Mesenchymal stem cell (in vitro differentiated cells and primary cell): ENCODE data around the gene ABHD13. TPM values are rescaled to one million over a fixed set of nuclear protein-coding genes. Genes with fewer than 3 reads are reported as not detected.

Experiments
- DNase-seq: peaks from one replicate; pipeline ENCODE4 v3.0.0-alpha.2; 2013
- H2AFZ ChIP-seq: one replicate; pipeline ENCODE4 v1.6.1; 2013; ENCODE audit warnings: low read depth, mild to moderate bottlenecking, control low read depth, inconsistent platforms, low read length, moderate library complexity
- H2AK5ac ChIP-seq: 2 replicates; pipeline ENCODE4 v1.6.1; 2013; ENCODE audit warnings: low read length, moderate library complexity, mild to moderate bottlenecking, inconsistent platforms; ENCODE audit not compliant: severe bottlenecking
- H2BK120ac ChIP-seq: one replicate; pipeline ENCODE4 v1.6.1; 2013; ENCODE audit warnings: low read depth, mild to moderate bottlenecking, inconsistent platforms, low read length, moderate library complexity
- H2BK12ac ChIP-seq, 2 experiments: one replicate each; pipeline ENCODE4 v1.6.1; 2013; ENCODE audit warnings: inconsistent platforms in 2 of 2, low read length in 2 of 2, mild to moderate bottlenecking in 2 of 2, moderate library complexity in 2 of 2, control low read depth in 1 of 2
- H2BK15ac ChIP-seq: one replicate; pipeline ENCODE4 v1.6.1; 2013; ENCODE audit warnings: mild to moderate bottlenecking, low read depth, inconsistent platforms; ENCODE audit not compliant: poor library complexity, severe bottlenecking
- H2BK5ac ChIP-seq: 2 replicates; pipeline ENCODE4 v1.6.1; 2013; ENCODE audit warnings: low read depth, mild to moderate bottlenecking, low read length, control low read depth, inconsistent platforms; ENCODE audit not compliant: poor library complexity, severe bottlenecking
- H3K14ac ChIP-seq, 2 experiments: one replicate each; pipeline ENCODE4 v1.6.1; 2013; ENCODE audit warnings: inconsistent platforms in 2 of 2, low read length in 2 of 2, control low read depth in 1 of 2, mild to moderate bottlenecking in 1 of 2, moderate library complexity in 1 of 2
- H3K18ac ChIP-seq, 2 experiments: one replicate each; pipeline ENCODE4 v1.6.1; 2013; ENCODE audit warnings: inconsistent platforms in 2 of 2, low read length in 2 of 2, control low read depth in 1 of 2, low read depth in 1 of 2, mild to moderate bottlenecking in 1 of 2
- H3K23ac ChIP-seq, 2 experiments: one replicate each; pipeline ENCODE4 v1.6.1; 2013; ENCODE audit warnings: inconsistent platforms in 2 of 2, low read length in 2 of 2, mild to moderate bottlenecking in 2 of 2, moderate library complexity in 2 of 2, control low read depth in 1 of 2
- H3K27ac ChIP-seq: 2 replicates; pipeline ENCODE4 v1.5.1; 2013; ENCODE audit warnings: mild to moderate bottlenecking, moderate library complexity, low read length, control low read depth, inconsistent platforms; ENCODE audit not compliant: poor library complexity, severe bottlenecking
- H3K27me3 ChIP-seq, 2 experiments: 2 replicates each; pipeline versions ENCODE4 v1.6.1 to v1.7.0; 2013; ENCODE audit warnings: low read length in 2 of 2, mild to moderate bottlenecking in 2 of 2, moderate library complexity in 2 of 2, control low read depth in 1 of 2, inconsistent platforms in 1 of 2; ENCODE audit not compliant: control insufficient read depth in 1 of 2, insufficient read depth in 1 of 2
- H3K36me3 ChIP-seq, 2 experiments: 2 replicates each; pipeline versions ENCODE4 v1.6.1 to v1.7.0; 2013; ENCODE audit warnings: low read length in 2 of 2, control low read depth in 1 of 2, inconsistent platforms in 1 of 2, low read depth in 1 of 2, mild to moderate bottlenecking in 1 of 2; ENCODE audit not compliant: insufficient read depth in 2 of 2, control insufficient read depth in 1 of 2
- H3K4ac ChIP-seq, 2 experiments: one replicate each; pipeline ENCODE4 v1.6.1; 2013; ENCODE audit warnings: inconsistent platforms in 2 of 2, low read length in 2 of 2, mild to moderate bottlenecking in 2 of 2, moderate library complexity in 2 of 2, control low read depth in 1 of 2, low read depth in 1 of 2
- H3K4me1 ChIP-seq: 2 replicates; pipeline ENCODE4 v1.6.1; 2013; ENCODE audit warnings: low read depth, low read length, control low read depth; ENCODE audit not compliant: control insufficient read depth, insufficient read depth
- H3K4me2 ChIP-seq: 2 replicates; pipeline ENCODE4 v1.6.1; 2013; ENCODE audit warnings: low read length, mild to moderate bottlenecking, inconsistent platforms; ENCODE audit not compliant: poor library complexity, severe bottlenecking
- H3K4me3 ChIP-seq, 2 experiments: 2 replicates each; pipeline versions ENCODE4 v1.5.1 to v1.7.0; 2013; ENCODE audit warnings: low read length in 2 of 2, mild to moderate bottlenecking in 2 of 2, control low read depth in 1 of 2, low read depth in 1 of 2; ENCODE audit not compliant: insufficient read depth in 1 of 2
- H3K79me1 ChIP-seq: replicated peaks from 2 replicates; pipeline ENCODE4 v1.6.1; 2013; ENCODE audit warnings: mild to moderate bottlenecking, control low read depth, low read length, inconsistent platforms; ENCODE audit not compliant: poor library complexity, severe bottlenecking
- H3K9ac ChIP-seq: 2 replicates; pipeline ENCODE4 v1.7.0; 2013; ENCODE audit warnings: mild to moderate bottlenecking, low read length, moderate library complexity
- H3K9me3 ChIP-seq: 2 replicates; pipeline ENCODE4 v1.7.0; 2013; ENCODE audit warnings: mild to moderate bottlenecking, low read length; ENCODE audit not compliant: control insufficient read depth
- H4K8ac ChIP-seq: one replicate; pipeline ENCODE4 v1.6.1; 2013; ENCODE audit warnings: inconsistent platforms, mild to moderate bottlenecking, low read length, moderate library complexity
- H4K91ac ChIP-seq: one replicate; pipeline ENCODE4 v1.6.1; 2013; ENCODE audit warnings: mild to moderate bottlenecking, low read length, inconsistent platforms
- WGBS: methylation state at CpG from one replicate; pipeline ENCODE4 v1.1.7; 2013; ENCODE audit warnings: mixed read lengths; 5-methylcytosine and 5-hydroxymethylcytosine counted together
- polyA plus RNA-seq, 2 experiments: library from polyadenylated mRNA; stranded (reverse); fragments of 200-250 nt; gene quantifications; one replicate each; pipeline ENCODE4 v1.2.3, GENCODE V29; 2013

Gene ABHD13
- 8.3 TPM for polyA plus RNA-seq (2013, experiment 1 of 2)
- 8.7 TPM for polyA plus RNA-seq (2013, experiment 2 of 2)

DNA sequence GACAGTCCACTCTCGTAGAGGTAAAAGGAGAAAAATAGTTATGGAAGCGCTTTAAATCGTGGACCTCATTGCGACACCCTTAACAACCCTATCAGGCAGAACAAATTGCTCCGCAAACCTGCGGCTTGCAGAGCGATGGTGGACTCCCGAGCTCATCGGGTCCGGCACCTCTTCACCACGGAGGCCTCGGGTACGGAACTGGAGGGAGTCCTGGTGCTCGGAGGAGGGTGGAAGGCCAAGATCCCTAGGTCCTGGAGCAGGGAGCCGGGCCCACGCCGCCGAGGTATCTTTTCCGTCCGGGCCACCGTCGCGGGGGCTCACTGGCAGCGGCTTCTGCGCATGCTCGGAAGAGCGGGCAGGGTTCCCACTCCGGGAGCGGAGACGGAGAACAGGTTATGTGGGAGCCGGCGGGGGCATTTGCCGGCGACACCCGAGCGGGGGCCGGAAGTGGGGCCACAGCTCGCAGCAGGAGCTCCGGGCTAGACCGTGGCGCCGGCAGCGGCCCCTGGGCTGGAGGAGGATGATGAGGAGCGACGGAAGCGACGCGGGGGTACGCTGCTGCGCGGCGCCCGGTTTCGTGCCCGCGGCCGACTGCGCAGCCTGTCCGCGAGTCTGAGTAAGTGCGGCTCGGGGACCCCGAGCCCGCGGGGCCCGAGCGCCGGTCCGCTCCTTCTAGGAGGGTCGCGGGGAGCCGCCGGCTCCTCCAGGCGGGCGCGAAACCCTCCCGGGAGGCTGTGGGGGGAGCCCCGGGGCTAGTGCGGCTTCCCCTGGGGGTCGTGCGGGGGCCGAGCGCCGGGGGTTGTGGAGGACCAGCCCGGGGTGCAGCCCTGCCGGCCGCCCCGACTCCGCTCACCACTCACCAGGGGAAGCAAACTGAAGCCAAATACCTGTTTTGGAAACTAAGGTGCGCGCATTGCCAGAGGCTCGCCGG lies at the start of gene ABHD13:
ABHD13 (plus strand) TSS at position 349 of the 931 bp plus-strand sequence. CDS start 10,827 bp downstream, outside the sequence.
- Histone ChIP-seq H3K4me1 (peaks cover 12% of the 10 kb centered on the region), H3K36me3 (no peaks in the 10 kb centered on the region), H4K91ac (peak within 1 kb of the TSS; percentile 92), H3K14ac (peak within 1 kb of the TSS in 1 of 2 experiments; percentile 89), H2AK5ac (no peak within 1 kb of the TSS), H3K18ac (peak within 1 kb of the TSS; percentile 94 to 99), H2AFZ (peak within 1 kb of the TSS; percentile 91), H2BK5ac (no peak within 1 kb of the TSS), H2BK12ac (no peak within 1 kb of the TSS), H3K23ac (peak within 1 kb of the TSS in 1 of 2 experiments; percentile 84), H2BK15ac (peak within 1 kb of the TSS; percentile 98), H2BK120ac (peak within 1 kb of the TSS; percentile 74), H3K4me2 (peak within 1 kb of the TSS; percentile 79), H3K27ac (peak within 1 kb of the TSS; percentile 71), H3K79me1 (peaks cover 5% of the 10 kb centered on the region), H3K4me3 (peak within 1 kb of the TSS; percentile 87 to 90), H3K9ac (peak within 1 kb of the TSS; percentile 95), H3K27me3 (no peaks in the 10 kb centered on the region), H3K9me3 (no peaks in the 10 kb centered on the region), H4K8ac (peak within 1 kb of the TSS; percentile 95), H3K4ac (peak within 1 kb of the TSS; percentile 62 to 89)
- 2% methylated on average over 58 of the region's 93 CpGs for WGBS
- peak; percentile 92 for DNase-seq

DNA sequence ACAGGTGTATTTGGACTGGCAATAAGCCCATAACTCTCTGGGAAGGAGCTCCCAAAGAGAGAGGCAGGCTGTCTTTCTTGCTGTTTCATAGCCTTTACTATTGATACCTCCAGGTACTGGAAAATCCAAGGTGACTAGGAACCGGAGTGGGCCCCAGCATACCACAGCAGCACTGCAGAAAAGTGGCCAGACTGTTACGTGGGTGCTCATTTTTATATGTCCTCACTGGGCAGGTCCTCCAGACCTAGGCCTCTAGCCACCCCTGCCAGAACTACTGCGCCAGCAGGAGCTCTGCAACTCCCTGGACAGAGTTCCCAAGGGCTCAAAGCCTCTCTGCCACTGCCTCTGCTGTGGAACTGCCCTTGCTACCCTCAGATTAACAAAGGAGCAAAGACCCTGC lies 49.3 kb upstream of the ABHD13 start:
- 58% methylated on average over 3 of the region's 3 CpGs for WGBS
- Histone ChIP-seq H3K18ac (no peak overlapping the region), H2AK5ac (no peak overlapping the region), H4K8ac (no peak overlapping the region), H2BK12ac (no peak overlapping the region), H2AFZ (no peak overlapping the region), H3K4me2 (no peak overlapping the region), H3K9ac (no peak overlapping the region), H3K9me3 (peaks cover 13% of the 10 kb centered on the region), H2BK5ac (no peak overlapping the region), H2BK15ac (no peak overlapping the region), H3K27me3 (no peaks in the 10 kb centered on the region), H3K23ac (no peak overlapping the region), H3K79me1 (no peaks in the 10 kb centered on the region), H3K4me3 (no peak overlapping the region), H3K27ac (no peak overlapping the region), H3K36me3 (no peaks in the 10 kb centered on the region), H3K14ac (no peak overlapping the region), H2BK120ac (no peak overlapping the region), H4K91ac (no peak overlapping the region), H3K4me1 (no peaks in the 10 kb centered on the region), H3K4ac (no peak overlapping the region)
- no peak for DNase-seq

DNA sequence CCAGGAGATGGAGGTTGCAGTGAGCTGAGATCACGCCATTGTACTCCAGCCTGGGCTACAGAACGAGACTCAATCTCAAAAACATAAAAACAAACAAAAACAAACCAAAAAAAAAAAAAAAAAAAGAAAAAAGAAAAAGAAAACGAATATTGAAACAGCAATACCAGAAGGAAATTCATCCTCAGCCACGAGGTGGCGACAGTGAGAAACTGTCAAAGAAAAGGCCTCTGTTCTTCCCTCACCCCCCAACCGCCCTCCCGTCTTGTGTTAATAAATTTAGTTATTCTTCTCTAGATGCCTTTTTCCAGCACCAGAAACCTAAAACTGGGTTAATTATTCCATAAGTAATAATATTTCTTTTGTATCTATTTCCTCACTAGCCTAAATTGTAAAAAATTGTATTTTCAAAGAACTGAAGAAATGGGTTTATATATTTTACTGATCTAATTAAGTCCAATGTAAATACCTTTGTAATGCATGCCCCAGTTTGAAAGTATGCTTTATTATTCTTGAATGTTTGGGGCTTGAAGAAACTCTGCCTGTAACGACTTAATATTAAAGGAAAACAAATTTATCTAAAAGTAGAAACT lies 41.4 kb upstream of the ABHD13 start:
- WGBS, result 33% methylated on average over 2 of the region's 8 CpGs
- Histone ChIP-seq H3K27me3 (no peaks in the 10 kb centered on the region), H3K9me3 (peaks cover 2% of the 10 kb centered on the region), H2BK12ac (no peak overlapping the region), H4K91ac (no peak overlapping the region), H2BK15ac (no peak overlapping the region), H2BK120ac (no peak overlapping the region), H2AFZ (no peak overlapping the region), H3K4me2 (no peak overlapping the region), H3K23ac (no peak overlapping the region), H3K14ac (no peak overlapping the region), H3K36me3 (no peaks in the 10 kb centered on the region), H3K4me1 (no peaks in the 10 kb centered on the region), H3K18ac (no peak overlapping the region), H3K4ac (no peak overlapping the region), H3K4me3 (no peak overlapping the region), H3K9ac (no peak overlapping the region), H2AK5ac (no peak overlapping the region), H3K27ac (no peak overlapping the region), H3K79me1 (no peaks in the 10 kb centered on the region), H2BK5ac (no peak overlapping the region), H4K8ac (no peak overlapping the region)
- peak; percentile 34 for DNase-seq

DNA sequence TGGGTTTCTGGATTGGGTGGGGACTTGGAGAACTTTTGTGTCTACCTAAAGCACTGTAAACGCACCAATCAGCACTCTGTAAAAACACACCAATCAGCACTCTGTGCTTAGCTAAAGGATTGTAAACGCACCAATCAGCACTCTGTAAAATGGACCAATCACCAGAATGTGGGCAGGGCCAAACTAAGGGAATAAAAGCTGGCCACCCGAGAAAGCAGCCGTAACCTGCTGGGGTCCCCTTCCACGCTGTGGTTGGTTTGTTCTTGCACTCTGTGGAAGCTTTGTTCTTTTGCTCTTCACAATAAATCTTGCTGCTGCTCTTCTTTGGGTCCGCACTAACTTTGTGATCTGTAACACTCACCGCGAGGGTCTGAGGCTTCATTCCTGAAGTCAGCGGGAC lies 40.1 kb upstream of the ABHD13 start:
- no peak overlapping the region for H2BK5ac ChIP-seq
- H4K91ac ChIP-seq, result no peak overlapping the region
- WGBS, result 86% methylated on average over 9 of the region's 9 CpGs
- no peak overlapping the region for H4K8ac ChIP-seq
- no peak overlapping the region for H3K4me2 ChIP-seq
- no peaks in the 10 kb centered on the region for H3K9me3 ChIP-seq
- H3K27ac ChIP-seq, result no peak overlapping the region
- no peak overlapping the region for H3K9ac ChIP-seq
- no peaks in the 10 kb centered on the region for H3K79me1 ChIP-seq
- no peak overlapping the region for H3K4ac ChIP-seq
- H2AFZ ChIP-seq, result no peak overlapping the region
- H3K4me1 ChIP-seq, result no peaks in the 10 kb centered on the region
- H2AK5ac ChIP-seq, result no peak overlapping the region
- H2BK15ac ChIP-seq, result no peak overlapping the region
- no peaks in the 10 kb centered on the region for H3K27me3 ChIP-seq
- H3K4me3 ChIP-seq, result no peak overlapping the region
- H3K14ac ChIP-seq, result no peak overlapping the region
- H2BK12ac ChIP-seq, result no peak overlapping the region
- no peaks in the 10 kb centered on the region for H3K36me3 ChIP-seq
- H2BK120ac ChIP-seq, result no peak overlapping the region
- H3K18ac ChIP-seq, result no peak overlapping the region
- DNase-seq, result no peak
- H3K23ac ChIP-seq, result no peak overlapping the region
